ENCODE results near the gene CATSPERZ. TPM values are rescaled to one million over a fixed set of nuclear protein-coding genes. Genes with fewer than 3 reads are reported as not detected.

CATSPERZ gene
- total RNA-seq, 1 donor from 2014 or later = not detected

DNA sequence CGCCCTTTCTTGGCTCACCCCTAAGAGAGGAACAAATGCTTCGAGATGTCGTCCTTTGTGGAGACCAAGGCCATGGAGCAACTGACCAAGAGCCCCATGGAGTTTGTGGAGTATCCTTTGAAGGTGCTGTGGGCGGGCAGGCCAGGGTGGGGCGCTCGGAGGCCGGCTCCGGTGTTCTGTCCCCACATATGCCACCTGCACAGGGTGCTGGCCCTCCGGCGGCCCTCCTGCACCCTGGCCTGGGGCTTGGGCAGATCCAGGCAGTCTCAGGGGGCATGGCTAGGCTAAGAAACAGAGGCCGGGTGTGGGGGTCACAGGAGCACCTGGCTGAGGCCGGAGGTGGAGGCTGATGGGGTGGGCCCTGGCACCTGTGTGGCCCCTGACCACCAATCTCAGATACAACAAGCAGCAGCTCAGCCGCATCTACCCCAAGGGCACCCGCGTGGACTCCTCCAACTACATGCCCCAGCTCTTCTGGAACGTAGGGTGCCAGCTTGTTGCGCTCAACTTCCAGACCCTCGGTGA lies 38.5 kb upstream of the CATSPERZ start:
- no peak for DNase-seq (ENCODE audit: extremely low spot score in 2 of 2)
- H3K4me1 ChIP-seq = no peaks in the 10 kb centered on the region
- H3K9me3 ChIP-seq = no peaks in the 10 kb centered on the region
- no peaks in the 10 kb centered on the region for H3K27me3 ChIP-seq
- H3K27ac ChIP-seq = no peak overlapping the region
- H3K4me3 ChIP-seq = no peak overlapping the region
- intact Hi-C loops (cut with DNase I) = no loop called here
- no peak for TF ChIP-seq POLR2AphosphoS5 (IDR thresholded peaks at IDR 0.05; ENCODE audit: insufficient read depth in 1 of 2, low read depth in 1 of 2)
- no peak for TF ChIP-seq POLR2A (IDR thresholded peaks at IDR 0.05)
- TF ChIP-seq, protein P1, sequence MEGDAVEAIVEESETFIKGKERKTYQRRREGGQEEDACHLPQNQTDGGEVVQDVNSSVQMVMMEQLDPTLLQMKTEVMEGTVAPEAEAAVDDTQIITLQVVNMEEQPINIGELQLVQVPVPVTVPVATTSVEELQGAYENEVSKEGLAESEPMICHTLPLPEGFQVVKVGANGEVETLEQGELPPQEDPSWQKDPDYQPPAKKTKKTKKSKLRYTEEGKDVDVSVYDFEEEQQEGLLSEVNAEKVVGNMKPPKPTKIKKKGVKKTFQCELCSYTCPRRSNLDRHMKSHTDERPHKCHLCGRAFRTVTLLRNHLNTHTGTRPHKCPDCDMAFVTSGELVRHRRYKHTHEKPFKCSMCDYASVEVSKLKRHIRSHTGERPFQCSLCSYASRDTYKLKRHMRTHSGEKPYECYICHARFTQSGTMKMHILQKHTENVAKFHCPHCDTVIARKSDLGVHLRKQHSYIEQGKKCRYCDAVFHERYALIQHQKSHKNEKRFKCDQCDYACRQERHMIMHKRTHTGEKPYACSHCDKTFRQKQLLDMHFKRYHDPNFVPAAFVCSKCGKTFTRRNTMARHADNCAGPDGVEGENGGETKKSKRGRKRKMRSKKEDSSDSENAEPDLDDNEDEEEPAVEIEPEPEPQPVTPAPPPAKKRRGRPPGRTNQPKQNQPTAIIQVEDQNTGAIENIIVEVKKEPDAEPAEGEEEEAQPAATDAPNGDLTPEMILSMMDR (IDR thresholded peaks at IDR 0.05) = no peak
- peaks cover 0 to 67% of the 10 kb centered on the region in 2 donors for H3K36me3 ChIP-seq

DNA sequence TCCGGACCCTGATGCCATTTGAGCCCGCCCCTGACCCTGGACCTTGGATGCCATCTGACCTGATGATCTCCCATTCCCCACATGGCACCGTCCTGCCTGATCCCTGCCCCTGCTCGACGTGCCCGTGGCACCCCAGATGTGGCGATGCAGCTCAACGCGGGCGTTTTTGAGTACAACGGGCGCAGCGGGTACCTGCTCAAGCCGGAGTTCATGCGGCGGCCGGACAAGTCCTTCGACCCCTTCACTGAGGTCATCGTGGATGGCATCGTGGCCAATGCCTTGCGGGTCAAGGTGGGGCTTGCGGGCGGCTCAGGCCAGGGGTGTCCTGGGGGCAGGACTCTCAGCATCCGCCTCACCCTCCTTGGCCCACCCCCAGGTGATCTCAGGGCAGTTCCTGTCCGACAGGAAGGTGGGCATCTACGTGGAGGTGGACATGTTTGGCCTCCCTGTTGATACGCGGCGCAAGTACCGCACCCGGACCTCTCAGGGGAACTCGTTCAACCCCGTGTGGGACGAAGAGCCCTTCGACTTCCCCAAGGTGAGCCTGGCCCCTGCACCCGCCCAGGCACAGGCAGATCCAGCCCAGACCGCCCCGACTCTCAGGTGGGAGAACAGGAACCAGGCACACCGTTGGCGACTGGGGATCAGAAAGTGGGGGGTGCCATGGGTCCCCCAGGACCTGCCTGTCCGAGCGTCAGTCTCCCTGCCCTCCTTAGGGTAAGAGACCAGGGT lies 37.7 kb upstream of the CATSPERZ start:
- Histone ChIP-seq H3K27me3 (no peaks in the 10 kb centered on the region), H3K36me3 (peaks cover 0 to 68% of the 10 kb centered on the region in 2 donors), H3K4me1 (peaks cover 4% of the 10 kb centered on the region), H3K4me3 (no peak overlapping the region), H3K9me3 (no peaks in the 10 kb centered on the region), H3K27ac (no peak overlapping the region)
- no peak for DNase-seq (ENCODE audit: extremely low spot score in 2 of 2)
- TF ChIP-seq POLR2AphosphoS5 (IDR thresholded peaks at IDR 0.05; ENCODE audit: insufficient read depth in 1 of 2, low read depth in 1 of 2) (no peak), POLR2A (IDR thresholded peaks at IDR 0.05) (no peak)
- TF ChIP-seq, protein P1 (IDR thresholded peaks at IDR 0.05) = no peak
- intact Hi-C loops (cut with DNase I) = no loop called here

DNA sequence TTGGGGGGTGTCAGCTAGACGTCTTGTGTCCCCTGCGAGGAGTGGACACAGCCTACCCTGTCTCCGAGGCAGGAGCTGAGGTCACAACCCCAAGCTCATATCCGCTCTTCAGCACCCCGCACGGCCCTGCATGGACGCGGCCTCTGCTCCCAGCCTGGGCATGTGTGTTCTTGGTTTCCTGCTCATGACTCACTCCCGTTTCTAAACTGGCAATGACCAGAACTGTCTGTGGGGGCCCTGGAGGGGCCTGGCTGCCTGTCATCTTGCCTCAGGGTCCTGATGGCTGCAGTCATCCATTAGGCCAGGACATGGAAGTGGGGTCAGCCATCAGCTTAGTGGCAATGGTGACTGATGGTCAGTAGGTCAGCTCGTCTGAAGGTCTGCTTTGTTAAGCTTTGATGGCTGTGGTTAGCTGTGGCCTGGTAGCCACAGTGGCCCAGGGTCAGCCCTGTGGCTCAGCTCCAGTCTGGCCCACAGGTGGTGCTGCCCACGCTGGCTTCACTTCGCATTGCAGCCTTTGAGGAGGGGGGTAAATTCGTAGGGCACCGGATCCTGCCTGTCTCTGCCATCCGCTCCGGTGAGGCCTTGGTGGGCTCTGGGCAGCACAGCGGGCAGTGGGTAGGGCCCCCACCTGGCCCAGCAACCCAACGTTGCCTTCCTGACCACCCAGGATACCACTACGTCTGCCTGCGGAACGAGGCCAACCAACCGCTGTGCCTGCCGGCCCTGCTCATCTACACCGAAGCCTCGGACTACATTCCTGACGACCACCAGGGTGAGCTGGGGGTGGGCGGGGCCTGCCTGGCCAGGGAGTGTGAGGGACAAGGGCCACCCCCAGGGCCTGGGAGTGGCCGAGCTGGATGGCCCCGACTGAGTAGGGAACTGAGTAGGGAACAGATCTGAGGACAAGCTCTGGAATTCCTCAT lies 36.9 kb upstream of the CATSPERZ start:
- no peak for DNase-seq (ENCODE audit: extremely low spot score in 2 of 2)
- no peaks in the 10 kb centered on the region for H3K27me3 ChIP-seq
- H3K36me3 ChIP-seq = peaks cover 0 to 67% of the 10 kb centered on the region in 2 donors
- no peak overlapping the region for H3K27ac ChIP-seq
- no peak overlapping the region for H3K4me3 ChIP-seq
- H3K9me3 ChIP-seq = no peaks in the 10 kb centered on the region
- H3K4me1 ChIP-seq = peaks cover 13% of the 10 kb centered on the region
- TF ChIP-seq, protein P1 (IDR thresholded peaks at IDR 0.05) = no peak
- TF ChIP-seq POLR2AphosphoS5 (IDR thresholded peaks at IDR 0.05; ENCODE audit: insufficient read depth in 1 of 2, low read depth in 1 of 2) (no peak), POLR2A (IDR thresholded peaks at IDR 0.05) (no peak)
- intact Hi-C loops (cut with DNase I) = no loop called here

DNA sequence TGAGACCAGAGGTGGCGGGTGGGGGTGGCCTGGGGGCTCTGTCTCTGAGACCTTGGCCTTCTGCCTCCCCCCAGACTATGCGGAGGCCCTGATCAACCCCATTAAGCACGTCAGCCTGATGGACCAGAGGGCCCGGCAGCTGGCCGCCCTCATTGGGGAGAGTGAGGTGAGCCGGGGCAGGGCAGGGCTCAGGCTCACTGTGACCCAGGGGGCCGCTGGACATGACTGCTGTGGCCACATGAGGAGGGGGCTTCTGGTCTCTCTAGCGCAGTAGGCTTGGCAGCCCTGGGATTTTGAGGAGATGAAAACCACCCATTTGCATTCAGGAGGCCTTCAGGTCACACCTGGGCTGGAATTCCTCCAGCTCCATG lies 36.2 kb upstream of the CATSPERZ start:
- DNase-seq (ENCODE audit: extremely low spot score in 2 of 2) = no peak
- peaks cover 19% of the 10 kb centered on the region for H3K4me1 ChIP-seq
- H3K4me3 ChIP-seq = no peak overlapping the region
- H3K27ac ChIP-seq = no peak overlapping the region
- TF ChIP-seq, protein P1 (IDR thresholded peaks at IDR 0.05) = no peak
- no peak for TF ChIP-seq POLR2A (IDR thresholded peaks at IDR 0.05)
- H3K9me3 ChIP-seq = no peaks in the 10 kb centered on the region
- intact Hi-C loops (cut with DNase I) = no loop called here
- H3K36me3 ChIP-seq = peaks cover 0 to 62% of the 10 kb centered on the region in 2 donors
- no peaks in the 10 kb centered on the region for H3K27me3 ChIP-seq
